ENCODE results near the gene BHLHE41.

BHLHE41 gene

GRCh38 chr12:26143291-26143690 lies 18.5 kb upstream of the BHLHE41 start:
- Histone ChIP-seq H3K4me1 (ENCODE audit: control insufficient read depth, low read depth, low read length) (no peaks in the 10 kb centered on the region), H2BK120ac (ENCODE audit: low read depth, low read length) (no peak overlapping the region), H2AK5ac (ENCODE audit: low read length) (no peak overlapping the region), H3K23ac (ENCODE audit: low read length) (no peak overlapping the region), H3K79me1 (ENCODE audit: low read length) (no peaks in the 10 kb centered on the region), H2BK15ac (replicated peaks; ENCODE audit: low read depth) (no peak overlapping the region), H3K4me3 (ENCODE audit: low read length) (no peak overlapping the region), H3K56ac (ENCODE audit: low read length) (no peak overlapping the region), H3K9ac (ENCODE audit: low read length) (no peak overlapping the region), H4K5ac (ENCODE audit: low read length) (no peak overlapping the region), H3K27me3 (ENCODE audit: insufficient read depth, low read length, poor library complexity) (no peaks in the 10 kb centered on the region), H4K8ac (ENCODE audit: low read depth, low read length) (no peak overlapping the region), H3K27ac (ENCODE audit: low read depth, low read length) (no peak overlapping the region), H3K4ac (ENCODE audit: low read depth, low read length) (no peak overlapping the region), H2BK5ac (ENCODE audit: low read length) (no peak overlapping the region), H3K18ac (ENCODE audit: low read length) (no peak overlapping the region), H3K36me3 (ENCODE audit: control insufficient read depth, insufficient read depth, low read length) (no peaks in the 10 kb centered on the region), H3K4me2 (ENCODE audit: low read length) (no peak overlapping the region), H3K79me2 (ENCODE audit: control insufficient read depth, insufficient read depth, low read length) (no peaks in the 10 kb centered on the region)
- WGBS (ENCODE audit: extremely low coverage, insufficient coverage, low lambda C conversion rate): no CpG with 5 or more reads among the region's 2 CpGs
- no peak for DNase-seq

- Histone ChIP-seq H2BK15ac (replicated peaks; ENCODE audit: low read depth) (no peak overlapping the region), H3K36me3 (ENCODE audit: control insufficient read depth, insufficient read depth, low read length) (no peaks in the 10 kb centered on the region), H3K79me2 (ENCODE audit: control insufficient read depth, insufficient read depth, low read length) (no peaks in the 10 kb centered on the region), H3K27me3 (ENCODE audit: insufficient read depth, low read length, poor library complexity) (no peaks in the 10 kb centered on the region), H3K4me2 (ENCODE audit: low read length) (no peak overlapping the region), H3K56ac (ENCODE audit: low read length) (no peak overlapping the region), H3K27ac (ENCODE audit: low read depth, low read length) (no peak overlapping the region), H4K8ac (ENCODE audit: low read depth, low read length) (no peak overlapping the region), H4K5ac (ENCODE audit: low read length) (no peak overlapping the region), H3K79me1 (ENCODE audit: low read length) (no peaks in the 10 kb centered on the region), H2BK5ac (ENCODE audit: low read length) (no peak overlapping the region), H3K18ac (ENCODE audit: low read length) (no peak overlapping the region), H3K4ac (ENCODE audit: low read depth, low read length) (no peak overlapping the region), H2BK120ac (ENCODE audit: low read depth, low read length) (no peak overlapping the region), H2AK5ac (ENCODE audit: low read length) (no peak overlapping the region), H3K4me3 (ENCODE audit: low read length) (no peak overlapping the region), H3K4me1 (ENCODE audit: control insufficient read depth, low read depth, low read length) (peaks cover 2% of the 10 kb centered on the region), H3K9ac (ENCODE audit: low read length) (no peak overlapping the region), H3K23ac (ENCODE audit: low read length) (no peak overlapping the region)
- DNase-seq: no peak
Measured at GRCh38 chr12:26138860-26139259, 14.0 kb upstream of the BHLHE41 start.

GRCh38 chr12:26136688-26137087 lies 11.9 kb upstream of the BHLHE41 start:
- no peak overlapping the region for H2BK5ac ChIP-seq (ENCODE audit: low read length)
- H3K9ac ChIP-seq (ENCODE audit: low read length): no peak overlapping the region
- no peak overlapping the region for H3K4ac ChIP-seq (ENCODE audit: low read depth, low read length)
- no peak overlapping the region for H3K27ac ChIP-seq (ENCODE audit: low read depth, low read length)
- H4K5ac ChIP-seq (ENCODE audit: low read length): no peak overlapping the region
- no peaks in the 10 kb centered on the region for H3K79me2 ChIP-seq (ENCODE audit: control insufficient read depth, insufficient read depth, low read length)
- H3K23ac ChIP-seq (ENCODE audit: low read length): no peak overlapping the region
- no peak overlapping the region for H2BK15ac ChIP-seq (replicated peaks; ENCODE audit: low read depth)
- no peaks in the 10 kb centered on the region for H3K27me3 ChIP-seq (ENCODE audit: insufficient read depth, low read length, poor library complexity)
- no CpG with 5 or more reads among the region's 3 CpGs for WGBS (ENCODE audit: extremely low coverage, insufficient coverage, low lambda C conversion rate)
- H2BK120ac ChIP-seq (ENCODE audit: low read depth, low read length): no peak overlapping the region
- no peak overlapping the region for H3K4me2 ChIP-seq (ENCODE audit: low read length)
- H2AK5ac ChIP-seq (ENCODE audit: low read length): no peak overlapping the region
- H3K79me1 ChIP-seq (ENCODE audit: low read length): no peaks in the 10 kb centered on the region
- H3K4me3 ChIP-seq (ENCODE audit: low read length): no peak overlapping the region
- DNase-seq: no peak
- no peak overlapping the region for H4K8ac ChIP-seq (ENCODE audit: low read depth, low read length)
- no peaks in the 10 kb centered on the region for H3K36me3 ChIP-seq (ENCODE audit: control insufficient read depth, insufficient read depth, low read length)
- H3K18ac ChIP-seq (ENCODE audit: low read length): no peak overlapping the region
- H3K56ac ChIP-seq (ENCODE audit: low read length): no peak overlapping the region
- H3K4me1 ChIP-seq (ENCODE audit: control insufficient read depth, low read depth, low read length): peaks cover 2% of the 10 kb centered on the region

- Histone ChIP-seq H2BK120ac (ENCODE audit: low read depth, low read length) (no peak overlapping the region), H3K27ac (ENCODE audit: low read depth, low read length) (no peak overlapping the region), H3K23ac (ENCODE audit: low read length) (no peak overlapping the region), H3K79me2 (ENCODE audit: control insufficient read depth, insufficient read depth, low read length) (no peaks in the 10 kb centered on the region), H2BK5ac (ENCODE audit: low read length) (no peak overlapping the region), H3K9ac (ENCODE audit: low read length) (no peak overlapping the region), H3K4me1 (ENCODE audit: control insufficient read depth, low read depth, low read length) (peaks cover 2% of the 10 kb centered on the region), H2AK5ac (ENCODE audit: low read length) (no peak overlapping the region), H3K56ac (ENCODE audit: low read length) (no peak overlapping the region), H3K4me3 (ENCODE audit: low read length) (no peak overlapping the region), H3K36me3 (ENCODE audit: control insufficient read depth, insufficient read depth, low read length) (no peaks in the 10 kb centered on the region), H4K8ac (ENCODE audit: low read depth, low read length) (no peak overlapping the region), H3K4me2 (ENCODE audit: low read length) (no peak overlapping the region), H2BK15ac (replicated peaks; ENCODE audit: low read depth) (no peak overlapping the region), H3K27me3 (ENCODE audit: insufficient read depth, low read length, poor library complexity) (no peaks in the 10 kb centered on the region), H3K79me1 (ENCODE audit: low read length) (no peaks in the 10 kb centered on the region), H3K18ac (ENCODE audit: low read length) (no peak overlapping the region), H3K4ac (ENCODE audit: low read depth, low read length) (no peak overlapping the region), H4K5ac (ENCODE audit: low read length) (no peak overlapping the region)
- no peak for DNase-seq
- no CpG with 5 or more reads among the region's 3 CpGs for WGBS (ENCODE audit: extremely low coverage, insufficient coverage, low lambda C conversion rate)
Measured at GRCh38 chr12:26135571-26135970, 10.7 kb upstream of the BHLHE41 start.

- DNase-seq: no peak
- H2BK5ac ChIP-seq (ENCODE audit: low read length): no peak overlapping the region
- H3K4me2 ChIP-seq (ENCODE audit: low read length): no peak overlapping the region
- peaks cover 2% of the 10 kb centered on the region for H3K4me1 ChIP-seq (ENCODE audit: control insufficient read depth, low read depth, low read length)
- H4K8ac ChIP-seq (ENCODE audit: low read depth, low read length): no peak overlapping the region
- no peak overlapping the region for H3K4ac ChIP-seq (ENCODE audit: low read depth, low read length)
- no peak overlapping the region for H2BK120ac ChIP-seq (ENCODE audit: low read depth, low read length)
- no peaks in the 10 kb centered on the region for H3K36me3 ChIP-seq (ENCODE audit: control insufficient read depth, insufficient read depth, low read length)
- H3K79me1 ChIP-seq (ENCODE audit: low read length): no peaks in the 10 kb centered on the region
- H2AK5ac ChIP-seq (ENCODE audit: low read length): no peak overlapping the region
- H4K5ac ChIP-seq (ENCODE audit: low read length): no peak overlapping the region
- no peak overlapping the region for H2BK15ac ChIP-seq (replicated peaks; ENCODE audit: low read depth)
- H3K9ac ChIP-seq (ENCODE audit: low read length): no peak overlapping the region
- H3K79me2 ChIP-seq (ENCODE audit: control insufficient read depth, insufficient read depth, low read length): no peaks in the 10 kb centered on the region
- H3K18ac ChIP-seq (ENCODE audit: low read length): no peak overlapping the region
- H3K23ac ChIP-seq (ENCODE audit: low read length): no peak overlapping the region
- H3K4me3 ChIP-seq (ENCODE audit: low read length): no peak overlapping the region
- no peak overlapping the region for H3K27ac ChIP-seq (ENCODE audit: low read depth, low read length)
- no peak overlapping the region for H3K56ac ChIP-seq (ENCODE audit: low read length)
- H3K27me3 ChIP-seq (ENCODE audit: insufficient read depth, low read length, poor library complexity): no peaks in the 10 kb centered on the region
- WGBS (ENCODE audit: extremely low coverage, insufficient coverage, low lambda C conversion rate): no CpG with 5 or more reads among the region's 5 CpGs
Measured at GRCh38 chr12:26135010-26135420, 10.2 kb upstream of the BHLHE41 start.

- H4K5ac ChIP-seq (ENCODE audit: low read length): no peak overlapping the region
- H3K23ac ChIP-seq (ENCODE audit: low read length): no peak overlapping the region
- no peak overlapping the region for H4K8ac ChIP-seq (ENCODE audit: low read depth, low read length)
- no peak for DNase-seq
- H3K27ac ChIP-seq (ENCODE audit: low read depth, low read length): no peak overlapping the region
- H3K4ac ChIP-seq (ENCODE audit: low read depth, low read length): no peak overlapping the region
- H3K27me3 ChIP-seq (ENCODE audit: insufficient read depth, low read length, poor library complexity): no peaks in the 10 kb centered on the region
- H3K9ac ChIP-seq (ENCODE audit: low read length): no peak overlapping the region
- H3K56ac ChIP-seq (ENCODE audit: low read length): no peak overlapping the region
- H3K4me2 ChIP-seq (ENCODE audit: low read length): no peak overlapping the region
- H3K4me3 ChIP-seq (ENCODE audit: low read length): no peak overlapping the region
- H2BK120ac ChIP-seq (ENCODE audit: low read depth, low read length): no peak overlapping the region
- H3K18ac ChIP-seq (ENCODE audit: low read length): no peak overlapping the region
- no peaks in the 10 kb centered on the region for H3K36me3 ChIP-seq (ENCODE audit: control insufficient read depth, insufficient read depth, low read length)
- H3K79me2 ChIP-seq (ENCODE audit: control insufficient read depth, insufficient read depth, low read length): no peaks in the 10 kb centered on the region
- peaks cover 2% of the 10 kb centered on the region for H3K4me1 ChIP-seq (ENCODE audit: control insufficient read depth, low read depth, low read length)
- no peak overlapping the region for H2BK5ac ChIP-seq (ENCODE audit: low read length)
- no peak overlapping the region for H2AK5ac ChIP-seq (ENCODE audit: low read length)
- no peaks in the 10 kb centered on the region for H3K79me1 ChIP-seq (ENCODE audit: low read length)
- no peak overlapping the region for H2BK15ac ChIP-seq (replicated peaks; ENCODE audit: low read depth)
Measured at GRCh38 chr12:26134540-26134939, 9.7 kb upstream of the BHLHE41 start.
